Mesodermal cell (in vitro differentiated cells): ENCODE results near the gene TNFRSF11A.

Source experiments
- H3K27ac ChIP-seq: 2 replicates; pipeline ENCODE4 v1.7.0; 2013; ENCODE audit warnings: mild to moderate bottlenecking, low read depth, low read length, moderate library complexity; ENCODE audit not compliant: severe bottlenecking
- H3K36me3 ChIP-seq: 2 replicates; pipeline ENCODE4 v1.7.1; 2013; ENCODE audit warnings: mild to moderate bottlenecking, low read length, moderate library complexity; ENCODE audit not compliant: control insufficient read depth, insufficient read depth
- H3K4me1 ChIP-seq: one replicate; pipeline ENCODE4 v1.7.1; 2013; ENCODE audit warnings: mild to moderate bottlenecking, low read length; ENCODE audit not compliant: insufficient read depth, control insufficient read depth, poor library complexity, severe bottlenecking
- H3K4me3 ChIP-seq: 2 replicates; pipeline ENCODE4 v1.7.0; 2013; ENCODE audit warnings: low read length, control low read depth, mild to moderate bottlenecking; ENCODE audit not compliant: insufficient read depth, poor library complexity, severe bottlenecking; ENCODE audit errors: extremely low read depth
- H3K9me3 ChIP-seq: 2 replicates; pipeline ENCODE4 v1.7.1; 2013; ENCODE audit warnings: mild to moderate bottlenecking, low read length, moderate library complexity; ENCODE audit not compliant: control insufficient read depth
- WGBS, 2 experiments: methylation state at CpG; one replicate each; pipeline ENCODE4 v1.1.5; 2013; ENCODE audit warnings: missing lambda C conversion rate in 2 of 2; ENCODE audit not compliant: insufficient coverage in 2 of 2; 5-methylcytosine and 5-hydroxymethylcytosine counted together

TNFRSF11A gene

GRCh38 chr18:62384610-62385097 lies 59.5 kb downstream of the TNFRSF11A start:
- no peaks in the 10 kb centered on the region for H3K36me3 ChIP-seq
- peaks cover 6% of the 10 kb centered on the region for H3K4me1 ChIP-seq
- WGBS, 2 experiments, result 94% methylated on average over 36 to 46 of the region's 46 CpGs
- H3K27ac ChIP-seq, result no peak overlapping the region
- no peak overlapping the region for H3K4me3 ChIP-seq
- H3K9me3 ChIP-seq, result no peaks in the 10 kb centered on the region

GRCh38 chr18:62386091-62386490 lies 61.0 kb downstream of the TNFRSF11A start:
- Histone ChIP-seq H3K4me3 (no peak overlapping the region), H3K36me3 (no peaks in the 10 kb centered on the region), H3K9me3 (no peaks in the 10 kb centered on the region), H3K4me1 (peaks cover 9% of the 10 kb centered on the region), H3K27ac (no peak overlapping the region)
- WGBS, 2 experiments, result 82 to 86% methylated on average over 2 to 5 of the region's 5 CpGs

GRCh38 chr18:62386601-62387000 lies 61.5 kb downstream of the TNFRSF11A start:
- Histone ChIP-seq H3K36me3 (no peaks in the 10 kb centered on the region), H3K9me3 (peaks cover 4% of the 10 kb centered on the region)
- WGBS, 2 experiments, result 94 to 100% methylated on average over 1 to 2 of the region's 4 CpGs

GRCh38 chr18:62387257-62387656 lies 62.1 kb downstream of the TNFRSF11A start:
- WGBS, 2 experiments, result no CpG with 5 or more reads among the region's 2 CpGs
- no peak overlapping the region for H3K27ac ChIP-seq
- no peak overlapping the region for H3K4me3 ChIP-seq
- H3K36me3 ChIP-seq, result no peaks in the 10 kb centered on the region
- peaks cover 5% of the 10 kb centered on the region for H3K9me3 ChIP-seq
- peaks cover 9% of the 10 kb centered on the region for H3K4me1 ChIP-seq

More at GRCh38 chr18:62386601-62387000, 61.5 kb downstream of the TNFRSF11A start:
- Histone ChIP-seq H3K4me3 (no peak overlapping the region), H3K27ac (no peak overlapping the region), H3K4me1 (peaks cover 9% of the 10 kb centered on the region)

GRCh38 chr18:62388855-62389760 lies 64.0 kb downstream of the TNFRSF11A start:
- no peaks in the 10 kb centered on the region for H3K36me3 ChIP-seq
- H3K4me1 ChIP-seq, result peaks cover 9% of the 10 kb centered on the region
- peaks cover 5% of the 10 kb centered on the region for H3K9me3 ChIP-seq
- 94 to 98% methylated on average over 11 to 14 of the region's 16 CpGs for WGBS, 2 experiments
- H3K4me3 ChIP-seq, result no peak overlapping the region
- H3K27ac ChIP-seq, result no peak overlapping the region

- Histone ChIP-seq H3K4me1 (peaks cover 9% of the 10 kb centered on the region), H3K9me3 (peaks cover 5% of the 10 kb centered on the region), H3K36me3 (no peaks in the 10 kb centered on the region), H3K27ac (no peak overlapping the region), H3K4me3 (no peak overlapping the region)
- 86 to 92% methylated on average over 7 to 9 of the region's 11 CpGs for WGBS, 2 experiments
Measured at GRCh38 chr18:62389761-62390481, 64.8 kb downstream of the TNFRSF11A start.

GRCh38 chr18:62394006-62394763 lies 69.1 kb downstream of the TNFRSF11A start:
- Histone ChIP-seq H3K9me3 (peaks cover 5% of the 10 kb centered on the region), H3K4me1 (peaks cover 7% of the 10 kb centered on the region)
- 89 to 95% methylated on average over 5 to 10 of the region's 15 CpGs for WGBS, 2 experiments

GRCh38 chr18:62396381-62396780 lies 71.3 kb downstream of the TNFRSF11A start:
- H3K27ac ChIP-seq, result no peak overlapping the region
- H3K4me3 ChIP-seq, result no peak overlapping the region
- H3K4me1 ChIP-seq, result peaks cover 3% of the 10 kb centered on the region
- H3K9me3 ChIP-seq, result peaks cover 3% of the 10 kb centered on the region
- H3K36me3 ChIP-seq, result no peaks in the 10 kb centered on the region
- WGBS, 2 experiments, result 95 to 100% methylated on average over 1 to 2 of the region's 3 CpGs

More at GRCh38 chr18:62394006-62394763, 69.1 kb downstream of the TNFRSF11A start:
- Histone ChIP-seq H3K4me3 (no peak overlapping the region), H3K36me3 (no peaks in the 10 kb centered on the region), H3K27ac (no peak overlapping the region)

- 83 to 100% methylated on average over 1 of the region's 3 CpGs for WGBS, 2 experiments
- no peaks in the 10 kb centered on the region for H3K36me3 ChIP-seq
Measured at GRCh38 chr18:62396967-62397366, 71.9 kb downstream of the TNFRSF11A start.

GRCh38 chr18:62398291-62398690 lies 73.2 kb downstream of the TNFRSF11A start:
- Histone ChIP-seq H3K27ac (no peak overlapping the region), H3K36me3 (no peaks in the 10 kb centered on the region), H3K4me1 (peaks cover 3% of the 10 kb centered on the region), H3K9me3 (no peaks in the 10 kb centered on the region), H3K4me3 (no peak overlapping the region)
- 90 to 94% methylated on average over 5 of the region's 6 CpGs for WGBS, 2 experiments

More at GRCh38 chr18:62396967-62397366, 71.9 kb downstream of the TNFRSF11A start:
- Histone ChIP-seq H3K27ac (no peak overlapping the region), H3K9me3 (no peaks in the 10 kb centered on the region), H3K4me1 (peaks cover 3% of the 10 kb centered on the region), H3K4me3 (no peak overlapping the region)
